HG03571 (cell line): ENCODE measurements around the gene ACER1.
"Not testable (repeated sequence)": the region's sequence is repeated elsewhere in the genome, so short reads cannot be mapped to it uniquely, and the experiment has no call there.

Experiments
- ATAC-seq: cut with Tn5 transposase; IDR thresholded peaks from one replicate; pipeline ENCODE4 v1.9.1; 2021; ENCODE audit not compliant: unreplicated experiment

The ACER1 gene

DNA sequence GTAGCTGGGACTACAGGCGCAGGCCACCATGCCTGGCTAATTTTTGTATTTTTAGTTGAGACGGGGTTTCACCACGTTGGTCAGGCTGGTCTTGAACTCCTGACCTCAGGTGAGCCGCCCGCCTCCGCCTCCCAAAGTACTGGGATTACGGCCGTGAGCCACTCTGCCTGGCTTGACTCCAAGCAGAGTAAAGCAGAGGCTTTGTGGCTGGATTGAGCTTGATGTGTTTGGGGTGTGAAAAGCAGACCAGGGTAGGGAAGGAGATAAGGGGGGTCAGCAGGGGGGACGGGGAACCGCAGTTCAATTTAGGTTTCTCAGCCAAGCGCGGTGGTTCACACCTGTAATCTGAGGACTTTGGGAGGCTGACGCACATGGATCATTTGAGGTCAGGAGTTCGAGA, 23.8 kb upstream of the ACER1 start:
- no peak for ATAC-seq

DNA sequence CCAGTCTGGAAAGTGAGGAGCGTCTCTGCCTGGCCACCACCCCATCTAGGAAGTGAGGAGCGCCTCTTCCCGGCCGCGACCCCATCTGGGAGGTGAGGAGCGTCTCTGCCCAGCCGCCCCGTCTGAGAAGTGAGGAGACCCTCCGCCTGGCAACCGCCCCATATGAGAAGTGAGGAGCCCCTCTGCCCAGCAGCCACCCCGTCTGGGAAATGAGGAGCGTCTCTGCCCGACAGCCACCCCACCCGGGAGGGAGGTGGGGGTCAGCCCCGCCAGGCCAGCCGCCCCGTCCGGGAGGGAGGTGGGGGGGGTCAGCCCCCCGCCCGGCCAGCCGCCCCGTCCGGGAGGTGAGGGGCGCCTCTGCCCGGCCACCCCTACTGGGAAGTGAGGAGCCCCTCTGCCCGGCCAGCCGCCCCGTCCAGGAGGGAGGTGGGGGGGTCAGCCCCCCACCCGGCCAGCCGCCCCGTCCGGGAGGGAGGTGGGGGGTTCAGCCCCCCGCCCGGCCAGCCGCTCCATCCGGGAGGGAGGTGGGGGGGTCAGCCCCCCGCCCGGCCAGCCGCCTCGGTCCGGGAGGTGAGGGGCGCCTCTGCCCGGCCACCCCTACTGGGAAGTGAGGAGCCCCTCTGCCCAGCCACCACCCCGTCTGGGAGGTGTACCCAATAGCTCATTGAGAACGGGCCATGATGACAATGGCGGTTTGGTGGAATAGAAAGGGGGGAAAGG, 22.1 kb upstream of the ACER1 start:
- not testable (repeated sequence) for ATAC-seq

DNA sequence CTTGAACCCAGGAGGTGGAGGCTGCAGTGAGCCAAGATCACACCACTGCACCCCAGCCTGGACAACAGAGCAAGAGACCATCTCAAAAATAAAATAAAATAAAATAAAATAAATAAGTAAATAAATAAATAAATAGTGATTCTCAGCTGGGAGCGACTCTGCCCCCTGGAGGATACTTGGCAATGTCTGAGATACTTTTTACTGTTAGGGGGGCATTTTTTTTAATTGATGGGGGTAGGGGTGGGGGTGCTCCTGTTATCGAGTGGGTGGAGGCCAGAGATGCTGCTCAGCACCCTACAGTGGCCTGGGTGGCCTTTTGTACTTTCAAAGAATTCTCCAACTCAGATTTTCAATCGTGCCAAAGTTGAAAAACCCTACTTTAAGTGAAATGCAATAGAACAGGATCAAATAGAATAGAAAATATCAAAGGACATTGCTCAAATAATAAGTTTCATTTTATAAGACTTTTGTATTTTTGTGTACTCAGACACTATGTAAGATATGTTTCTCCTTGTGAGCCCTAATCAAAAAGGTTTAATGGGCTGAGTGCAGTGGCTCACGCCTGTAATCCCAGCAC, 20.8 kb upstream of the ACER1 start:
- no peak for ATAC-seq

DNA sequence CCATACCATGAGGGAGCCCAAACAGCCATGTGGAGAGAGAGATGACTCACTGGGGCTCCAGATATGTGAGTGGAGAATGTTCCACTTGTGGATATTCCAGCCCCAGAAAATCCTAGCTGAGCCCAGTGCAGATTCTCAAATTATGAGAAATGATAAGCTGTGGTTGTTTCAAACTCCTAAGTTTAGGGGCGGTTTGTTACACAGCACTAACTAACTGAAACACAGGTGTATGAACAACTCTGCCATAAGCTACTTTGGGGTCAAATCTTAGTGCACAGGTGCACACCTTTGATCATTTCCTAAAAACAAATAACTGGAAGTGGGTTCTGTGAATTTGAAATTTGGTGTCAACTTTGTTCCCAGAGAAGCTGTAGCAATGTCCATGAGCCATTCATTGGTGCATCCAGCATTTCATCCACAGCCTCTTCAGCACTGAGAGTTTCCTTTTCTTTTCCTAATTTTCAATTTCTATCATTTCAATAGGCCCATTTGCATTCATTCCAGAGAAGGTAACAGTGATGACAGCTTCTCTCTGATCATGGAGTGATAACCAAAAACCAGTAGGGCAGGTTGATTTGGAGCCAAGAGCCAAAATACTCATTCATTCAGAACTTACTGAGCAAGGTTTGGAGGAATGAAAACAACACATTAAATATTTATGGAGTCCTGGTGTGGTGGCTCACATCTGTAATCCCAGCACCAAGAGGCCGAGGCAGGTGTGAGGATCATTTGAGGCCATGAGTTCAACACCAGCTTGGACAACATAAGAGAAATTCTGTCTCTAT, 19.2 kb upstream of the ACER1 start:
- no peak for ATAC-seq

DNA sequence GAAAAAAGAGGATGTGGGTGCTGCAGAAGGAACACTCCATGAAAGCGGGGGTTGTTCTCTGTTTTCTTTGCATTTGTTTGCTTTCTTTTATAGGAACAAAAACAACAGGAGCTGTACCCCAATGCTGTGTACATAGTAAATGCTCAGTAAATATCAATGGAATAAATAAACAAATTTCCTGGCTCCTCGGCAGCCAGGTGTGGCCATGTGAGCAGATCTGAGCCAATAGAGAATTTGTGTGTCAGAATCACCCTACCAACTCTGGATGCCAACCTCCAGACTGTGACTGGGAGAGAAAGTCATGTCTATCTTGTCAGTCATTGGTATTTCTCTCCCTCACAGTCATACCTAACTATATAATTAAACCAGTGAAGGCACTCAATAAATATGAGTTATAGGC, 17.3 kb upstream of the ACER1 start:
- ATAC-seq = no peak

DNA sequence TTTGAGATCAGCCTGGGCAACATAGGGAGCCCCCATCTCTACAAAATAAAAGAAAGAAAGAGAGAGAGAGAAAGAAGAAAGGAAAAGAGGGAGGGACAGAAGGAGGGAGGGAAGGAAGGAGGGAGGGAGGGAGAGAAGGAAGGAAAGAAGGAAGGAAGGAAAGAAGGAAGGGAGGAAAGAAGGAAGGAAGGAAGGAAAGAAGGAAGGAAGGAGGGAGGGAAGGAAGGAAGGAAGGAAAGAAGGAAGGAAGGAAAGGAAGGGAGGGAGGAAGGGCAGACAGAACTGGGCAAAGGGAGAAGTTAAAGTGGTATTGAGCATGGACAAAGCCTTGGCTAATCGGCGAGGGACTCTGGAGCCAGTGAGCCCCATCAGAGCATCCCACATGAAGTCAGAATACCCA, 15.9 kb upstream of the ACER1 start:
- not testable (repeated sequence) for ATAC-seq

DNA sequence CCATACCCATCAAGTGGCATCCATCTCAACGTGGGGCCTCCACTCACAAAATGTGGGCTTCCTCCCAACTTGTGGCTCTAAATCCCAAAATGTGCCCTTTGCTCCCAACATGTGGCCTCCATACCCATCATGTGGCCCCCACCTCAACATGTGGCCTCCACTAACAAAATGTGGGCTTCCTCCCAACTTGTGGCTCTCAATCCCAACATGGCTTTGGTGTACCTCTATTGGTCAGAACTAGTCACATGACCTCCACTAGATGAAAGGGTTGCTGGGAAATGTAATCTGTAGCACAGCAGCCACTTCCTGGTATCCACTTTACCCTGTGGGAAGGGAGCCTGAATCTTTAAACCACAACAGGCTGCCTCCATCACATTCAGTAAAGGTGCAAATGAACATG, 10.1 kb upstream of the ACER1 start:
- ATAC-seq = no peak

DNA sequence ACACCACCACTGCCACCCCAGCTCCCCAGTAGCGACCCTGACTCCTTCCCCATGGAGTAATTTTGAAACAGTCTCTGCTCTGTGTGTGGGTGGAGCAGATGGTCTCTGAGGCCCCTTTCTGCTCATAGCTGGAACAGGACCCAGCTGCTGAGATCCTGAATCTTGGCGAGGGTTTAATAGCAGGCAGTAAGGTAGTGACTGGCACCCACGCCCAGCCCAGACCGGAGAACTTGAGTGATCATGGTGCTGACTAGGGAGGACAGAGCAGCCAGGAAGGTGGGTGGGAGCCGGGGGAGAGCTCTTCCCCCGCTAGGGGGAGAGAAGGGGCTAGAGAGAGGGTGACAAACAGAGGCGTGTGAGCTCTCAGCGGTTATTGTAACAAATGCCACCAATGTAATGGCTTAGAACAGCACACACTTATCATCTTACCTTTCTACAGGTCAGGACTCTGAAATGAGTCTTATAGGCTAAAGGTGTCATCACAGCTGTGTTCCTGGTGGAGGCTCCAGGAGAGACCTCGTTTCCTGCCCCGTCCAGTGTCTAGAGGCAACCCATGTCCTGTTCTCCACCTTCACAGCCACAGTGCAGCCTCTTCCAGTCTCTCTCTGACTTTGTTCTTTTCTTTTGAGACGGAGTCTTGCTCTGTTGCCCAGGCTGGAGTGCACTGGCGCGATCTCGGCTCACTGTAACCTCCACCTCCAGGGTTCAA, 7.2 kb upstream of the ACER1 start:
- ATAC-seq = no peak

DNA sequence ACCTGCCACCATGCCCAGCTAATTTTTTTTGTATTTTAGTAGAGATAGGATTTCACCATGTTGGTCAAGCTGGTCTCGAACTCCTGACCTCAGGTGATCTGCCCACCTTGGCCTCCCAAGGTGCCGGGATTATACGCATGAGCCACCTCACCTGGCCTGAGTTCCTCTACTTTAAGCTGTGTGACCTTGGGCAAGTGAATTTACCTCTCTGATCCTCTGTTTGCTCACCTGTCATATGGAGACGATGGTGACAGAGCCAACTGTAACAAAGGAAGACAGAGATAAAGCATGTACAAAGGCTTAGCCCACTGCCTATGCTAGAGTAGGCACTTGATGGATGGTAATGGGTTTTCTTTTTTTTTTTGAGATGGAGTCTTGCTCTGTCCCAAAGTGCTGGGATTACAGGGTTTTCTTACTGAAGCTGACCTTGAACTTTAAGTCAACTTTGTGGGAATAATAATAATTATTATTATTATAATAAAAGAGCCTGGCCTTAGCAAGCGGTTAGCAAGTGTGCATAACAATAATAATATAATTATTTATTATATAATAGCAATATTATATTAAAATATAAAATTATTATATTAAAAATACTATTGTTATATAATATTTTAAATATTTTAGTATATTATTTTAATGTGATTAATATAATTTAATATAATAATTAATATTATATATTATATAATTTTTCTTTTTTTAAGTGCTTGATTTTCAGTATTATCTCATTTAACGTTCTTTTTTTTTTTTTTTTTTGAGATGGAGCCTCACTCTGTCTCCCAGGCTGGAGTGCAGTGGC, 1.3 kb upstream of the ACER1 start:
- no peak for ATAC-seq

DNA sequence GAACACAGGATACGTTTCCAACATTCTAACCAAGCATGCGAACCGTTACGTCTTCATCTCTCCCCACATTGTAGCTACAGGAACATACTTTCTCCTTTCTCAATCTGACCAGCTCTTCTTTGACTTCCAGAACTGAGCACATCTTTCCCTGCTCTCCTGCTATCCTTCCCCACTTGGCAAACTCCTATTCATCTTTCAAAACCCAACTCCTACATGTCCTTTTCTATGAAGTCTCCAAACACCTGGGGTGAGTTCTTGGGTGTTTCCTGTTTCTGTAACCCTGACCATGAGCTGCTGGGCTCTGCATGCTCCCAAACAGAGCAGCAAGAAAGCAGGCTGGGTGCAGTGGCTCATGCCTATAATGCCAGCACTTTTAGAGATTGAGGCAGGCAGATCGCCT, 6.6 kb downstream of the ACER1 start:
- ATAC-seq = no peak

DNA sequence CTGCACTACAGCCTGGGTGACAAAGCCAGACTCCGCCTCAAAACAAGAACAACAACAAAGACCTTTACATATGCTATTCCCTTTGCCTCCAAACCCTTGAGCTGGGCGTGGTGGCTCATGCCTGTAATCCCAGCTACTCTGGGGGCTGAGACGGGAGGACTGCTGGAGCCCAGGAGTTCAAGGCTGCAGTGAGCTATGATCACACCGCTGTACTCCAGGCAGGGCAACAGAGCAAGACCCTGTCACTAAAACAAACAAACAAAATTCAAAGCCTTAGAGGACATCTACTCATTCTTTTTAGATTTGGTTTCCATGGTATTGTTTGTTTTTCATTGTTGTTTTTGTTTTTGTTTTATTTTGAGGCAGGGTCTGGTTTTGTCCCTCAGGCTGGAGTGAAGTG, 7.8 kb downstream of the ACER1 start:
- no peak for ATAC-seq

DNA sequence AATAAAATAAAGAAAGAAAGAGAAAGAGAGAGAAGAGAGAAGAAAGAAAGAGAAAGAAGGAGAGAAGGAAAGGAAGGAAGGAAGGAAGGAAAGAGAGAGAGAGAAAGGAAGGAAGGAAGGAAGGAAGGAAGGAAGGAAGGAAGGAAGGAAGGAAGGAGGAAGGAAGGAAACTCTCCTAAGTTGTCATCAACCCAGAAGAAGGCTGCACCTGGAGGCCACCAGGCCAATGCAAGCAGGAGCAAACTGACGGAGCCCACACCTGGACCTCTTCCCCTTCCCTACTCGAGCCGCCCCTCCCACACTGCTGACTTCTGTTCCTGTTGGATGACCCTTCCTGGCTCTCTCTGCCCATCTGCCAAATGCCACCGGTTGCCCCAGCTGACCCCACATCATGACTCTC, 8.7 kb downstream of the ACER1 start:
- ATAC-seq = no peak

DNA sequence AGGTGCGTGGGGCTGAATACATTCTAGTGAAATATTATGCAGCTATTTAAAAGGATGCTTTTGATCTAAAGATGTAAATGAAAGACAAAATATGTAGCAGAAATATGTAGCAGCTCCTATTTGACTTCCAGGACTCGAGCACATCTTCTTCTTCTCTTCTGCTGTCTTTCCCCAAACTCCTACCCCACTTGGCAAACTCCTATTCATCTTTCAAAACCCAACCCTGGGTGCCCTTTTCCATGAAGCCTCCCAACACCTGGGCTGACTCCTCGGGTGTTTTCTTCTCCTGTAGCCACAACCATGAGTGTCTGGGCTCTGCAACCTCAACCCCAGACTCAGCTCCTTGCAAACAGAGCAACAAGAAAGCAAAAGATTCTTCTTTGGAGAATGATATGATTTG, 11.1 kb downstream of the ACER1 start:
- ATAC-seq = no peak

DNA sequence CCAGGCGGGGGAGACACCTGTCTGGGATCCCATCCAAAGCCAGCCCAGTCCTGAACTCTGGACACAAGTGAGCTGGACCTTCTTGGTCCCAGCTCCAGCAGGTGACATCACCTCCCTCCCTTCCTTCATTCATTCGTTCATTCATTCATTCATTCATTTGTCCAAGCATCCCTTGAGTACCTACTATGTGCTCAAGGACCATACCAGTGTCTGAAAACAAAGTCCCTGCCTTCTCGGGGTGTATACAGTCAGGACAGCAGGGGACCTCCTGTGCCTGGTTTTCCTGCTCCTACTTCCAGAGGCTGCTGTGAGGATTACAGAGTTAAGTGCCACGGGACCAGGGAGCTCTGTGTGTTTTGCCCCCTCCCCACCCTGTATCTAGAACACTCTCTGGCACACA, 14.0 kb downstream of the ACER1 start:
- no peak for ATAC-seq

DNA sequence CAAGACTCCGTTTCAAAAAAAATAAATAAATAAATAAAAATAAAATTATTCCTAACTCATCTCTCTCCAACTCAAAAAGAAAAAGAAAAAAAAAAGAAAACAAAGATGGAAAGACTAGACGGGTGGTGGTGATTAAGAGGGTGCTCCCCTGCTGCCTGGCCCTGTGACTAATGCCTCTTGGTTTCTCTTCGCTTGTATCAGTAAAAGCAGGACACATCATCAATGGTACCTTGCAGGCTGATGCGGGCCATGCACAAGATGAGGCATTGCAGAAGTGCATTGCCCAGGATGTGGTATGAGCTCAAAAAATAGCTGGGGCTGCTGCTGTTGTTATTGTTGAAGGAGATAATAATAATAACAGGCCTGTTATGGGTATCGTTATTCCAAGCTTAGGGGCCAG, 14.6 kb downstream of the ACER1 start:
- ATAC-seq = no peak

DNA sequence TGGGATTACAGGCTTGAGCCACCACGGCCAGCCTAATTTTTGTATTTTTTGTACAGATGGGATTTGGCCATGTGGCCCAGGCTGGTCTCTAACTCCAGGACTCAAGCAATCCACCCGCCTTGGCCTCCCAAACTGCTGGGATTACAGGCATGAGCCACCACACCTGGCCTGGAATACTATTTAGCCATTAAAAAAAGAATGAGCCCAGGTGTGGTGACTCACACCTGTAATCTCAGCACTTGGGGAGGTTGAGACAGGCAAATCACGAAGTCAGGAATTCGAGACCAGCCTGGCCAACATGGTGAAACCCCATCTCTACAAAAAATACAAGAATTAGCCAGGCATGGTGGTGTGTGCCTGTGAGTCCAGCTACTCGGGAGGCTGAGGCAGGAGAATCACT, 17.8 kb downstream of the ACER1 start:
- not testable (repeated sequence) for ATAC-seq

DNA sequence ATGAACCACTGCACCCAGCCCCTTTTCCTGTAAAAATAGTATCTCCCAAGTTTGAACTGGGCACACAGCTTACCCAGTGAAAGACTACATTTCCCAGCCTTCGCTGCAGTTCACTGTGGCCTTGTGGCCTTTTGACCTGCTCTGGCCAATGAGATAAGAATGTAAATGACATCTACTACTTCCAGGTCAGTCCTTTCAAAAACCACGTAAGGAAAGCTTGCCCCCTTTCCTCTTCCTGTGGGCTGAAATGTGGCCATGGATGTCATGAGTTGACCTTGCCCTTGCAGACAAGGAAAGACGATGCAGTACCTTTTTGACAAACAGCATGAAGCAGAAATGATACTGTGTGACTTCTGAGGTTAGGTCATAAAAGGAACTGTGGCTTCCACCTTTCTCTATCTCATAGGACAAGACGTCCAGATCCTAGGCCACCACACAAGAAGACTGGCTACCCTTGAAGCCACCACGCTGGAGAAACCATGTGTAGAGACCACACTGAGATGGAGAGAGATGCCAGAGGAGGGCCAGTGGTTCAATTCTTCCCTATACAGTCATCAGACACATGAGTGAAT, 19.9 kb downstream of the ACER1 start:
- ATAC-seq = no peak

DNA sequence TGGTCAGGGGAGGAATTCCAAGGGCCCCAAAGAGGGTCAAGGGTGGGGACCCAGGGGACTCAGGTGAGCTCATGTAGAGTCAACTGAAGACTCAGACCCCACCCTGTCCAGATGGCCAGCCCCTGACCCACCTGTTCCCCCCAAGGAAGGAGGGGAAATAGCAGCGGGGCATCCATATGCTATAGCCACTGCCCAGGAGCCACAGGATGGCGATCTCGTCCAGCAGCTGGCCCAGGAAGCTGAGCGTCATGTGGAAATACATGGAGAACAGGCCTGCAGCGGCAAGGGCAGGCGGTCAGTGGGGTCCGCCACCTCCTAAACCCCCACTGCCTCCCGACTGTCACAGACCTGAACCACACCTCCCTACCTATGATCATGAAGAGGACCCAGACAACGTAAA, 21.4 kb downstream of the ACER1 start:
- ATAC-seq = no peak

DNA sequence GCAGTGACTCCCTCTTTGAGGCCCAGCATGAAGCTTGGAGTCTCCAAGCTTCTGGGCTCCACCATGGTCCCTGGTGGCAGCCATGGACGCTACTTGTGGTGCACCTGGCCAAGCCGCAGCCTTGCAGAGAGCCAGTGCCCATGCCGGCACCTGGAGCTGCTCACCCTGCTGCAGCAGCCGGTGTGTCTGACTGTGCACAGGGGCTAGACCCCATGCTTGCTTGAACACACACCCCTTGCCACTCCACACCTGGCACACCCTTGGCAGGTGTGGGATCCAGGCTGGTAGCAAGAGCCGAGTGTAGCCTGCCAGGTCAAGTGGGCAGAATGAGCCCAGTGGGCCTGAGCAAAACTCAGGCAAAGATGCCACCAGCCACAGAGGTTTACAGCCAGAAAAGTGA, 35.0 kb downstream of the ACER1 start:
- no peak for ATAC-seq

DNA sequence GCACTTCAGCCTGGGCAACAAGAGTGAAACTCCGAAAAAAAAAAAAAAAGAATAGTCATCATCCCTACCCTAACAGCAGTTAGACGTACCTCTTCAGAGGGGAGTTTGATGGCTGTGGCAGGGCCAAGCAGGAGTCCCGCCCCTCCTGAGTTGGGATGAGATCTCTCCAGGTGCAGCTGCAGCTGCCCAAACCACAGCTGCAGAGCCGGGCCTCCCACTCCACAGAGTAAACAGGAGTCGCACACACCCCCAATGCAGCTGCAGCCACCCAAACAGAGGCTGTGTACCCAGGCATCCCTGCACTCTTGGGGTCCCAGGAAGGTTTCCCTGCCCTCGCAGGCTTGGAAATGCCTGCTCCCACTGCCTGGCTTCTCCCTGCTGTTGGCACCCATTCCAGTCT, 36.2 kb downstream of the ACER1 start:
- no peak for ATAC-seq

DNA sequence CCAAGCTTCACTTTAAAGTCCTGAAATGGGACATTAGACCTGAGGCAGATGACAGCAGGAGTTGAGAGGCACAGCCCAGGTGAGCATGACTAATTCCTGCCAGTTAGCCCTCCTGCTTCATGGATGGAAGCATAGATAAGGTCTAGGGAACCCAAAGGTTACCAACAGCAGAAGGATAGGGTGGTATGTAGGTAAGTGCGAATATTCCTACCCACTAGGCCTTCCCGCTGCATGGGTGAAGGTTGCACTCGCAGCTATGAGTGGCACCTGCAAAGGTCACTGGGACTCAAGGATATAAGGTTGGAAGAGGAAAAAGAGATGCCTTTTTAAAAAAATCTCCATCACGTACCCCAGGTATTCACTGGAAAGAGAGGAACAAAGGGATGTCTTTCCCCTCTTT, 41.4 kb downstream of the ACER1 start:
- ATAC-seq = no peak
